Measurements from ENCODE around the gene KREMEN2. TPM values are rescaled to one million over a fixed set of nuclear protein-coding genes. Genes with fewer than 3 reads are reported as not detected.

Gene KREMEN2
- total and polyA plus RNA-seq, 2 of the 13 experiments (the other 11 are each of a cell fraction or from before 2014, with no cell fraction given), result 0.48 to 1.2 TPM

DNA sequence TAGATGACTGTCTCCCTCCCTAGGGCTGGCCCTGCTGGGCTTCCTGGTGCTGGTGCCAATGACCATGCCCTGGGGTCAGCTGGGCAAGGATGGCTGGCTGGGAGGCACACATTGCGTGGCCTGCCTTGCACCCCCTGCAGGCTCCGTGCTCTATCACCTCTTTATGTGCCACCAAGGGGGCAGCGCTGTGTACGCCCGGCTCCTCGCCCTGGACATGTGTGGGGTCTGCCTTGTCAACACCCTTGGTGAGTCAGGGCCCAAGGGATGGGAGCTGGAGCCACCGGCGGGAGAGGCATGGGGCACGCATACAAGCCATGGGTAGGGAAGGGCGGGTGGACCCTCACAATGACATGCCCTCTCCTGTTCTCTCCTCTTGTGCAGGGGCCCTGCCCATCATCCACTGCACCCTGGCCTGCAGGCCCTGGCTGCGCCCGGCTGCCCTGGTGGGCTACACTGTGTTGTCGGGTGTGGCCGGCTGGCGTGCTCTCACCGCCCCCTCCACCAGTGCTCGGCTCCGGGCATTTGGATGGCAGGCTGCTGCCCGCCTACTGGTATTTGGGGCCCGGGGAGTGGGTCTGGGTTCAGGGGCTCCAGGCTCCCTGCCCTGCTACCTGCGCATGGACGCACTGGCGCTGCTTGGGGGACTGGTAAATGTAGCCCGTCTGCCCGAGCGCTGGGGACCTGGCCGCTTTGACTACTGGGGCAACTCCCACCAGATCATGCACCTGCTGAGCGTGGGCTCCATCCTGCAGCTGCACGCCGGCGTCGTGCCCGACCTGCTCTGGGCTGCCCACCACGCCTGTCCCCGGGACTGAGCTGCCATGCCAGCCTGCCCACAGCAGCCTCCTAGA is 7.3 kb downstream of the KREMEN2 start:
- peak overlapping the region; percentile 80; the same call in 1 of the 2 replicates for H3K9ac ChIP-seq (ENCODE audit: insufficient read depth, low read depth, low read length)
- H4K20me1 ChIP-seq (ENCODE audit: insufficient read depth, low read length), result no peaks in the 10 kb centered on the region
- peaks cover 17% of the 10 kb centered on the region for H3K4me1 ChIP-seq (ENCODE audit: insufficient read depth, low read length)
- no peak overlapping the region for H2AFZ ChIP-seq (ENCODE audit: low read length)
- no peaks in the 10 kb centered on the region; a peak in 1 of 5 replicates for H3K27me3 ChIP-seq (ENCODE audit: control insufficient read depth in 1 of 2, insufficient read depth in 2 of 2, low read length in 2 of 2)
- no peak overlapping the region for H3K27ac ChIP-seq (ENCODE audit: extremely low read length, insufficient read depth, low read length)
- no TSS peak for BruUV-seq (replicated peaks)
- peak overlapping the region; percentile 86 for H3K4me2 ChIP-seq (ENCODE audit: low read depth, low read length)
- H3K9me3 ChIP-seq (ENCODE audit: low read length), result no peaks in the 10 kb centered on the region
- intact Hi-C loops (cut with micrococcal nuclease; ENCODE audit: unreplicated experiment) (no loop called here), in situ Hi-C loops (cut with HindIII; ENCODE audit: extremely low pct_ligation_motif_present, low pct_unique_long_range_greater_than_20kb) (no loop called here)
- peaks cover 8% of the 10 kb centered on the region for H3K79me2 ChIP-seq (ENCODE audit: insufficient read depth, low read length)
- whole genome bisulfite sequencing (ENCODE audit: low lambda C conversion rate), result 97% methylated on average over 10 of the region's 35 CpGs
- DNase-seq (ENCODE audit: low spot score) (no peak), ATAC-seq (no peak), FAIRE-seq (no peak)
- peak overlapping the region in 1 of 3 experiments; percentile 91; a peak in 1 of 6 replicates for H3K4me3 ChIP-seq (replicated peaks in 1 of 3; ENCODE audit: insufficient read depth in 1 of 3, low read depth in 2 of 3, low read length in 3 of 3)
- CTCF ChIA-PET (ENCODE audit: low intra/inter-chr PET ratio, low total read pairs), result interaction anchor here (1.2 kb wide), 1 partner anchor 10 kb away, joined by 3 read pairs; no protein-coding TSS in a partner anchor
- POLR2A ChIA-PET, result interaction anchor here (1.9 kb wide), 1 partner anchor 9 kb away, joined by 10 read pairs; the partner anchor contains the start of gene PKMYT1
- peaks cover 2 to 15% of the 10 kb centered on the region in 2 experiments; a peak in 3 of 5 replicates for H3K36me3 ChIP-seq (replicated peaks in 1 of 2; ENCODE audit: control insufficient read depth in 1 of 2, insufficient read depth in 2 of 2, low read length in 2 of 2)
- TF ChIP-seq, protein P1, sequence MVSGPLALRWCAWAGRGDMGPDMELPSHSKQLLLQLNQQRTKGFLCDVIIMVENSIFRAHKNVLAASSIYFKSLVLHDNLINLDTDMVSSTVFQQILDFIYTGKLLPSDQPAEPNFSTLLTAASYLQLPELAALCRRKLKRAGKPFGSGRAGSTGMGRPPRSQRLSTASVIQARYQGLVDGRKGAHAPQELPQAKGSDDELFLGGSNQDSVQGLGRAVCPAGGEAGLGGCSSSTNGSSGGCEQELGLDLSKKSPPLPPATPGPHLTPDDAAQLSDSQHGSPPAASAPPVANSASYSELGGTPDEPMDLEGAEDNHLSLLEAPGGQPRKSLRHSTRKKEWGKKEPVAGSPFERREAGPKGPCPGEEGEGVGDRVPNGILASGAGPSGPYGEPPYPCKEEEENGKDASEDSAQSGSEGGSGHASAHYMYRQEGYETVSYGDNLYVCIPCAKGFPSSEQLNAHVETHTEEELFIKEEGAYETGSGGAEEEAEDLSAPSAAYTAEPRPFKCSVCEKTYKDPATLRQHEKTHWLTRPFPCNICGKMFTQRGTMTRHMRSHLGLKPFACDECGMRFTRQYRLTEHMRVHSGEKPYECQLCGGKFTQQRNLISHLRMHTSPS (CRISPR knock-in tag; IDR thresholded peaks at IDR 0.05; ENCODE audit: low read depth), result 0 out of 2 replicates have a peak, but pooled peaks have one; percentile 8
- TF ChIP-seq ZBTB1 (CRISPR knock-in tag; IDR thresholded peaks at IDR 0.05; ENCODE audit: borderline replicate concordance) (no peak), SNAI1 (CRISPR knock-in tag; IDR thresholded peaks at IDR 0.05; ENCODE audit: borderline replicate concordance) (no peak), SALL1 (CRISPR knock-in tag; IDR thresholded peaks at IDR 0.05) (no peak), ZNF775 (CRISPR knock-in tag; IDR thresholded peaks at IDR 0.05; ENCODE audit: borderline replicate concordance) (no peak), RXRA (CRISPR knock-in tag; IDR thresholded peaks at IDR 0.05) (no peak), POLR2A (IDR thresholded peaks at IDR 0.05; ENCODE audit: insufficient read depth in 1 of 2, low read depth in 2 of 2, low read length in 2 of 2) (peak; percentile 16 to 40; a peak in 3 of 4 replicates), RBFOX2 (IDR thresholded peaks at IDR 0.05; ENCODE audit: low read depth, low read length) (peak; percentile 76), AGO2 (optimal IDR thresholded peaks at IDR 0.05; ENCODE audit: low read depth, low read length) (peak; percentile 87), ZNF430 (CRISPR knock-in tag; IDR thresholded peaks at IDR 0.05) (no peak), TP53 (CRISPR knock-in tag; conservative IDR thresholded peaks at IDR 0.05) (no peak), CAMTA2 (CRISPR knock-in tag; IDR thresholded peaks at IDR 0.05; ENCODE audit: borderline replicate concordance) (no peak), ZNF343 (CRISPR knock-in tag; IDR thresholded peaks at IDR 0.05) (no peak), NAIF1 (CRISPR knock-in tag; IDR thresholded peaks at IDR 0.05; ENCODE audit: borderline replicate concordance) (no peak), AGO1 (IDR thresholded peaks at IDR 0.05; ENCODE audit: low read depth, low read length, poor library complexity, severe bottlenecking) (peak; percentile 14), FOXA3 (CRISPR knock-in tag; IDR thresholded peaks at IDR 0.05) (no peak), PHF20 (CRISPR knock-in tag; IDR thresholded peaks at IDR 0.05) (no peak)
- TF ChIP-seq, protein P2, sequence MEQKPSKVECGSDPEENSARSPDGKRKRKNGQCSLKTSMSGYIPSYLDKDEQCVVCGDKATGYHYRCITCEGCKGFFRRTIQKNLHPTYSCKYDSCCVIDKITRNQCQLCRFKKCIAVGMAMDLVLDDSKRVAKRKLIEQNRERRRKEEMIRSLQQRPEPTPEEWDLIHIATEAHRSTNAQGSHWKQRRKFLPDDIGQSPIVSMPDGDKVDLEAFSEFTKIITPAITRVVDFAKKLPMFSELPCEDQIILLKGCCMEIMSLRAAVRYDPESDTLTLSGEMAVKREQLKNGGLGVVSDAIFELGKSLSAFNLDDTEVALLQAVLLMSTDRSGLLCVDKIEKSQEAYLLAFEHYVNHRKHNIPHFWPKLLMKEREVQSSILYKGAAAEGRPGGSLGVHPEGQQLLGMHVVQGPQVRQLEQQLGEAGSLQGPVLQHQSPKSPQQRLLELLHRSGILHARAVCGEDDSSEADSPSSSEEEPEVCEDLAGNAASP (CRISPR knock-in tag; IDR thresholded peaks at IDR 0.05; ENCODE audit: borderline replicate concordance), result no peak
- TF ChIP-seq, protein P3, sequence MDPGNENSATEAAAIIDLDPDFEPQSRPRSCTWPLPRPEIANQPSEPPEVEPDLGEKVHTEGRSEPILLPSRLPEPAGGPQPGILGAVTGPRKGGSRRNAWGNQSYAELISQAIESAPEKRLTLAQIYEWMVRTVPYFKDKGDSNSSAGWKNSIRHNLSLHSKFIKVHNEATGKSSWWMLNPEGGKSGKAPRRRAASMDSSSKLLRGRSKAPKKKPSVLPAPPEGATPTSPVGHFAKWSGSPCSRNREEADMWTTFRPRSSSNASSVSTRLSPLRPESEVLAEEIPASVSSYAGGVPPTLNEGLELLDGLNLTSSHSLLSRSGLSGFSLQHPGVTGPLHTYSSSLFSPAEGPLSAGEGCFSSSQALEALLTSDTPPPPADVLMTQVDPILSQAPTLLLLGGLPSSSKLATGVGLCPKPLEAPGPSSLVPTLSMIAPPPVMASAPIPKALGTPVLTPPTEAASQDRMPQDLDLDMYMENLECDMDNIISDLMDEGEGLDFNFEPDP (CRISPR knock-in tag; conservative IDR thresholded peaks at IDR 0.05), result 0 out of 2 replicates have a peak, but pooled peaks have one; percentile 28

All from HepG2 (cell line).